HEK293T (cell line): ENCODE data around the gene BBS12.

Experiments
- CTBP1 ChIP-seq: fragments of 450-650 bp; IDR thresholded peaks from 2 replicates; pipeline ENCODE4 v1.6.1; 2016; ENCODE audit warnings: borderline replicate concordance
- HDGF ChIP-seq: fragments of 450-650 bp; IDR thresholded peaks from 2 replicates; pipeline ENCODE4 v1.6.1; 2017; ENCODE audit warnings: antibody characterized with exemption, borderline replicate concordance
- PKNOX1 ChIP-seq: fragments of 450-650 bp; IDR thresholded peaks from 2 replicates; pipeline ENCODE4 v1.6.1; 2016
- SP1 ChIP-seq: fragments of 450-650 bp; IDR thresholded peaks from 2 replicates; pipeline ENCODE4 v1.6.1; 2017

GRCh38 chr4:122715221-122715620 lies 17.3 kb upstream of the BBS12 start:
- no peak for TF ChIP-seq SP1
- no peak for TF ChIP-seq CTBP1
- TF ChIP-seq PKNOX1, result no peak
- no peak for TF ChIP-seq HDGF
